HepG2 (cell line): ENCODE results near the gene MTX1. TPM values are rescaled to one million over a fixed set of nuclear protein-coding genes. Genes with fewer than 3 reads are reported as not detected.

Experiments
- ARID4A ChIP-seq: sonication (generic); formaldehyde crosslinking; IDR thresholded peaks from 2 replicates; pipeline ENCODE4 v1.5.0; 2020; ENCODE audit warnings: mild to moderate bottlenecking, missing genetic modification reagents, borderline replicate concordance
- FOXC1 ChIP-seq: sonication (generic); formaldehyde crosslinking; IDR thresholded peaks from 2 replicates; pipeline ENCODE4 v1.8.0; 2022; ENCODE audit warnings: mild to moderate bottlenecking, missing genetic modification reagents, borderline replicate concordance
- HIVEP1 ChIP-seq: sonication (generic); formaldehyde crosslinking; IDR thresholded peaks from 2 replicates; pipeline ENCODE4 v1.4.0; 2020; ENCODE audit warnings: mild to moderate bottlenecking, missing genetic modification reagents
- HNRNPH1 ChIP-seq: fragments of 200-400 bp; formaldehyde crosslinking; optimal IDR thresholded peaks from 2 replicates; pipeline ENCODE3; 2017; ENCODE audit warnings: mild to moderate bottlenecking, low read depth, low read length
- HNRNPL ChIP-seq: fragments of 200-400 bp; formaldehyde crosslinking; IDR thresholded peaks from 2 replicates; pipeline ENCODE4 v1.6.1; 2017; ENCODE audit warnings: mild to moderate bottlenecking, low read depth, low read length
- HOXA5 ChIP-seq: sonication (generic); formaldehyde crosslinking; IDR thresholded peaks from 2 replicates; pipeline ENCODE4 v1.4.0; 2020; ENCODE audit warnings: missing genetic modification reagents
- POGZ ChIP-seq: sonication (generic); formaldehyde crosslinking; IDR thresholded peaks from 2 replicates; pipeline ENCODE4 v1.4.0; 2020; ENCODE audit warnings: mild to moderate bottlenecking, missing genetic modification reagents
- SRY ChIP-seq: sonication (generic); formaldehyde crosslinking; IDR thresholded peaks from 2 replicates; pipeline ENCODE4 v1.8.0; 2022; ENCODE audit warnings: mild to moderate bottlenecking, missing genetic modification reagents
- ZNF263 ChIP-seq: sonication (generic); formaldehyde crosslinking; IDR thresholded peaks from 2 replicates; pipeline ENCODE4 v1.4.0; 2020; ENCODE audit warnings: missing genetic modification reagents
- ZNF280B ChIP-seq: sonication (generic); formaldehyde crosslinking; IDR thresholded peaks from 2 replicates; pipeline ENCODE4 v1.5.0; 2020; ENCODE audit warnings: missing genetic modification reagents, mild to moderate bottlenecking, borderline replicate concordance
- ZNF333 ChIP-seq: sonication (generic); formaldehyde crosslinking; IDR thresholded peaks from 2 replicates; pipeline ENCODE4 v1.4.0; 2020; ENCODE audit warnings: mild to moderate bottlenecking, missing genetic modification reagents, borderline replicate concordance
- ZNF501 ChIP-seq: sonication (generic); formaldehyde crosslinking; IDR thresholded peaks from 2 replicates; pipeline ENCODE4 v1.5.1; 2020; ENCODE audit warnings: mild to moderate bottlenecking, moderate library complexity, missing genetic modification reagents
- ZNF776 ChIP-seq: sonication (generic); formaldehyde crosslinking; IDR thresholded peaks from 2 replicates; pipeline ENCODE4 v1.4.0; 2020; ENCODE audit warnings: mild to moderate bottlenecking, missing genetic modification reagents
- ZNF788 ChIP-seq: sonication (generic); formaldehyde crosslinking; IDR thresholded peaks from 2 replicates; pipeline ENCODE4 v1.5.0; 2020; ENCODE audit warnings: mild to moderate bottlenecking, missing genetic modification reagents, borderline replicate concordance
- polyA plus RNA-seq, 8 experiments: library from polyadenylated mRNA; depleted of rRNA in 3 of 8; stranded (reverse) in 7 of 8; unstranded in 1 of 8; fragments of >200 nt; fragmentation: Illumina TruSeq in 4 of 8; extraction: Trizol in 4 of 8; gene quantifications; 2 replicates each; pipeline versions ENCODE4 v1.2.1 to v1.2.3, GENCODE V29; 2011 to 2016; ENCODE audit warnings: low read depth in 4 of 8, missing spikeins in 1 of 8, mixed read lengths in 1 of 8; ENCODE audit not compliant: insufficient read depth in 1 of 8
- total RNA-seq, 5 experiments: library from RNA; depleted of rRNA; stranded (reverse); fragments of >200 nt; fragmentation: Illumina TruSeq; extraction: Trizol; gene quantifications; 2 replicates each; pipeline ENCODE4 v1.2.3, GENCODE V29; 2016; ENCODE audit warnings: low read depth in 1 of 5
- TF ChIP-seq, protein P1 (sequence below): sonication (generic); formaldehyde crosslinking; IDR thresholded peaks from 2 replicates; pipeline ENCODE4 v1.4.0; 2020; ENCODE audit warnings: mild to moderate bottlenecking, missing genetic modification reagents
- TF ChIP-seq, protein P2 (sequence below): sonication (generic); formaldehyde crosslinking; IDR thresholded peaks from 2 replicates; pipeline ENCODE4 v1.5.0; 2020; ENCODE audit warnings: mild to moderate bottlenecking, missing genetic modification reagents

MTX1 gene
- total and polyA plus RNA-seq, 2 of the 13 experiments (the other 11 are each of a cell fraction or from before 2014, with no cell fraction given): 64.5 to 72.6 TPM

GRCh38 chr1:155254714-155255242, 46.3 kb downstream of the MTX1 start (continued):
- TF ChIP-seq ZNF280B (CRISPR knock-in tag) (no peak), HOXA5 (no peak), ARID4A (no peak), HNRNPL (peak; percentile 91), SRY (CRISPR knock-in tag) (0 out of 2 replicates have a peak, but pooled peaks have one; percentile 45), FOXC1 (CRISPR knock-in tag) (peak; percentile 18; the same call in 1 of the 2 replicates), ZNF501 (CRISPR knock-in tag) (no peak), ZNF776 (CRISPR knock-in tag) (0 out of 2 replicates have a peak, but pooled peaks have one; percentile 19), HIVEP1 (CRISPR knock-in tag) (peak; percentile 57; the same call in 1 of the 2 replicates), ZNF333 (CRISPR knock-in tag) (0 out of 2 replicates have a peak, but pooled peaks have one; percentile 41), ZNF263 (CRISPR knock-in tag) (peak; percentile 78), POGZ (CRISPR knock-in tag) (peak; percentile 36; the same call in 1 of the 2 replicates), HNRNPH1 (no peak), ZNF788 (CRISPR knock-in tag) (peak; percentile 16; the same call in 1 of the 2 replicates)
- TF ChIP-seq, protein P1, sequence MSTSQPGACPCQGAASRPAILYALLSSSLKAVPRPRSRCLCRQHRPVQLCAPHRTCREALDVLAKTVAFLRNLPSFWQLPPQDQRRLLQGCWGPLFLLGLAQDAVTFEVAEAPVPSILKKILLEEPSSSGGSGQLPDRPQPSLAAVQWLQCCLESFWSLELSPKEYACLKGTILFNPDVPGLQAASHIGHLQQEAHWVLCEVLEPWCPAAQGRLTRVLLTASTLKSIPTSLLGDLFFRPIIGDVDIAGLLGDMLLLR (CRISPR knock-in tag): 0 out of 2 replicates have a peak, but pooled peaks have one; percentile 65
- TF ChIP-seq, protein P2, sequence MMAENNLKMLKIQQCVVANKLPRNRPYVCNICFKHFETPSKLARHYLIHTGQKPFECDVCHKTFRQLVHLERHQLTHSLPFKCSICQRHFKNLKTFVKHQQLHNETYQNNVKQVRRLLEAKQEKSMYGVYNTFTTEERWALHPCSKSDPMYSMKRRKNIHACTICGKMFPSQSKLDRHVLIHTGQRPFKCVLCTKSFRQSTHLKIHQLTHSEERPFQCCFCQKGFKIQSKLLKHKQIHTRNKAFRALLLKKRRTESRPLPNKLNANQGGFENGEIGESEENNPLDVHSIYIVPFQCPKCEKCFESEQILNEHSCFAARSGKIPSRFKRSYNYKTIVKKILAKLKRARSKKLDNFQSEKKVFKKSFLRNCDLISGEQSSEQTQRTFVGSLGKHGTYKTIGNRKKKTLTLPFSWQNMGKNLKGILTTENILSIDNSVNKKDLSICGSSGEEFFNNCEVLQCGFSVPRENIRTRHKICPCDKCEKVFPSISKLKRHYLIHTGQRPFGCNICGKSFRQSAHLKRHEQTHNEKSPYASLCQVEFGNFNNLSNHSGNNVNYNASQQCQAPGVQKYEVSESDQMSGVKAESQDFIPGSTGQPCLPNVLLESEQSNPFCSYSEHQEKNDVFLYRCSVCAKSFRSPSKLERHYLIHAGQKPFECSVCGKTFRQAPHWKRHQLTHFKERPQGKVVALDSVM (CRISPR knock-in tag): no peak
